ENCODE data around the gene RDX.

RDX gene

GRCh38 chr11:110261195-110262071 is 35.0 kb downstream of the RDX start:
- ATAC-seq (ENCODE audit: low read depth) (no peak), DNase-seq (ENCODE audit: low spot score) (no peak)
- no peak for TF ChIP-seq CTCF (IDR thresholded peaks at IDR 0.05; ENCODE audit: poor library complexity, severe bottlenecking)
- no peaks in the 10 kb centered on the region for H3K27me3 ChIP-seq (ENCODE audit: insufficient read depth, poor library complexity, severe bottlenecking)
- H3K9me3 ChIP-seq (ENCODE audit: severe bottlenecking) = no peaks in the 10 kb centered on the region
- peaks cover 79% of the 10 kb centered on the region for H3K36me3 ChIP-seq (ENCODE audit: low read depth)
- no peak overlapping the region for H3K27ac ChIP-seq (ENCODE audit: poor library complexity, severe bottlenecking)
- no peaks in the 10 kb centered on the region for H3K4me1 ChIP-seq (ENCODE audit: insufficient read depth, poor library complexity, severe bottlenecking)
- no peak overlapping the region for H3K4me3 ChIP-seq (ENCODE audit: severe bottlenecking)

- Histone ChIP-seq H3K27ac (ENCODE audit: poor library complexity, severe bottlenecking) (no peak overlapping the region), H3K36me3 (ENCODE audit: low read depth) (peaks cover 94% of the 10 kb centered on the region), H3K4me1 (ENCODE audit: insufficient read depth, poor library complexity, severe bottlenecking) (peaks cover 13% of the 10 kb centered on the region), H3K27me3 (ENCODE audit: insufficient read depth, poor library complexity, severe bottlenecking) (no peaks in the 10 kb centered on the region), H3K9me3 (ENCODE audit: severe bottlenecking) (no peaks in the 10 kb centered on the region), H3K4me3 (ENCODE audit: severe bottlenecking) (no peak overlapping the region)
- TF ChIP-seq CTCF (IDR thresholded peaks at IDR 0.05; ENCODE audit: poor library complexity, severe bottlenecking) = no peak
- no peak for ATAC-seq (ENCODE audit: low read depth)
- DNase-seq (ENCODE audit: low spot score) = no peak
These were observed 42.9 kb downstream of the RDX start for GRCh38 chr11:110253525-110253924.

- Histone ChIP-seq H3K4me3 (ENCODE audit: severe bottlenecking) (no peak overlapping the region), H3K4me1 (ENCODE audit: insufficient read depth, poor library complexity, severe bottlenecking) (peaks cover 13% of the 10 kb centered on the region), H3K9me3 (ENCODE audit: severe bottlenecking) (no peaks in the 10 kb centered on the region), H3K36me3 (ENCODE audit: low read depth) (peaks cover 95% of the 10 kb centered on the region), H3K27ac (ENCODE audit: poor library complexity, severe bottlenecking) (peak overlapping the region; percentile 9), H3K27me3 (ENCODE audit: insufficient read depth, poor library complexity, severe bottlenecking) (no peaks in the 10 kb centered on the region)
- DNase-seq (ENCODE audit: low spot score) (no peak), ATAC-seq (ENCODE audit: low read depth) (peak; percentile 89)
- TF ChIP-seq CTCF (IDR thresholded peaks at IDR 0.05; ENCODE audit: poor library complexity, severe bottlenecking) = no peak
These were observed 44.6 kb downstream of the RDX start for GRCh38 chr11:110251836-110252235.

GRCh38 chr11:110250168-110250567 is 46.2 kb downstream of the RDX start:
- ATAC-seq (ENCODE audit: low read depth) (no peak), DNase-seq (ENCODE audit: low spot score) (no peak)
- H3K4me3 ChIP-seq (ENCODE audit: severe bottlenecking) = no peak overlapping the region
- no peak for TF ChIP-seq CTCF (IDR thresholded peaks at IDR 0.05; ENCODE audit: poor library complexity, severe bottlenecking)
- no peak overlapping the region for H3K27ac ChIP-seq (ENCODE audit: poor library complexity, severe bottlenecking)
- H3K9me3 ChIP-seq (ENCODE audit: severe bottlenecking) = no peaks in the 10 kb centered on the region
- peaks cover 95% of the 10 kb centered on the region for H3K36me3 ChIP-seq (ENCODE audit: low read depth)
- peaks cover 13% of the 10 kb centered on the region for H3K4me1 ChIP-seq (ENCODE audit: insufficient read depth, poor library complexity, severe bottlenecking)
- no peaks in the 10 kb centered on the region for H3K27me3 ChIP-seq (ENCODE audit: insufficient read depth, poor library complexity, severe bottlenecking)

GRCh38 chr11:110249766-110250165 is 46.6 kb downstream of the RDX start:
- Histone ChIP-seq H3K9me3 (ENCODE audit: severe bottlenecking) (no peaks in the 10 kb centered on the region), H3K36me3 (ENCODE audit: low read depth) (peaks cover 93% of the 10 kb centered on the region), H3K27me3 (ENCODE audit: insufficient read depth, poor library complexity, severe bottlenecking) (no peaks in the 10 kb centered on the region), H3K27ac (ENCODE audit: poor library complexity, severe bottlenecking) (no peak overlapping the region), H3K4me3 (ENCODE audit: severe bottlenecking) (no peak overlapping the region), H3K4me1 (ENCODE audit: insufficient read depth, poor library complexity, severe bottlenecking) (peaks cover 13% of the 10 kb centered on the region)
- no peak for DNase-seq (ENCODE audit: low spot score)
- no peak for ATAC-seq (ENCODE audit: low read depth)
- no peak for TF ChIP-seq CTCF (IDR thresholded peaks at IDR 0.05; ENCODE audit: poor library complexity, severe bottlenecking)
